Neural cell (in vitro differentiated cells): Measurements from ENCODE around the gene FCHSD2. TPM values are rescaled to one million over a fixed set of nuclear protein-coding genes. Genes with fewer than 3 reads are reported as not detected.

Experiments
- H2AFZ ChIP-seq: fragments of 200-600, 300-800 bp; sonication (generic), shearing (Covaris generic); 2 replicates; pipeline ENCODE4 v1.6.0; 2014; ENCODE audit warnings: low read depth, mild to moderate bottlenecking, antibody characterized with exemption, low read length, moderate library complexity
- H3F3A ChIP-seq: fragments of 200-600 bp; shearing (Covaris generic); 2 replicates; pipeline ENCODE4 v1.6.1; 2016; ENCODE audit warnings: mild to moderate bottlenecking, moderate library complexity, mixed read lengths, antibody characterized with exemption, low read length; ENCODE audit not compliant: insufficient read depth, poor library complexity, severe bottlenecking
- H3K27ac ChIP-seq: fragments of 200-600, 300-800 bp; sonication (generic), shearing (Covaris generic); 2 replicates; pipeline ENCODE4 v1.5.1; 2014; ENCODE audit warnings: mild to moderate bottlenecking, low read length, moderate library complexity
- H3K27me3 ChIP-seq: fragments of 300-800, 200-600 bp; sonication (generic), shearing (Covaris generic); 2 replicates; pipeline ENCODE4 v1.6.0; 2014; ENCODE audit warnings: mild to moderate bottlenecking, low read depth, low read length, moderate library complexity; ENCODE audit not compliant: insufficient read depth
- H3K36me3 ChIP-seq: fragments of 300-800, 200-600 bp; sonication (generic), shearing (Covaris generic); 2 replicates; pipeline ENCODE4 v1.5.1; 2014; ENCODE audit warnings: mild to moderate bottlenecking, antibody characterized with exemption, low read length, moderate library complexity; ENCODE audit not compliant: insufficient read depth
- H3K4me2 ChIP-seq: fragments of 300-800, 200-600 bp; sonication (generic), shearing (Covaris generic); 2 replicates; pipeline ENCODE4 v1.6.0; 2014; ENCODE audit warnings: mild to moderate bottlenecking, low read length
- H3K4me3 ChIP-seq: fragments of 300-800, 200-600 bp; sonication (generic), shearing (Covaris generic); 2 replicates; pipeline ENCODE4 v1.5.1; 2014; ENCODE audit warnings: mild to moderate bottlenecking, low read length, moderate library complexity
- H3K79me2 ChIP-seq: fragments of 200-600 bp; shearing (Covaris generic); replicated peaks from 2 replicates; pipeline ENCODE4 v1.6.0; 2014; ENCODE audit warnings: mild to moderate bottlenecking, low read length, moderate library complexity; ENCODE audit not compliant: insufficient read depth
- H3K9ac ChIP-seq: fragments of 300-800, 200-600 bp; sonication (generic), shearing (Covaris generic); 2 replicates; pipeline ENCODE4 v1.6.1; 2016; ENCODE audit warnings: mild to moderate bottlenecking, low read length, mixed read lengths
- H3K9me2 ChIP-seq: fragments of 200-600 bp; shearing (Covaris generic); 2 replicates; pipeline ENCODE4 v1.6.1; 2016; ENCODE audit warnings: mild to moderate bottlenecking, low read length, mixed read lengths; ENCODE audit not compliant: insufficient read depth
- H3K9me3 ChIP-seq: fragments of 200-600, 300-800 bp; sonication (generic), shearing (Covaris generic); 2 replicates; pipeline ENCODE4 v1.6.1; 2016; ENCODE audit warnings: mild to moderate bottlenecking, mixed run types, low read length, moderate library complexity, mixed read lengths
- H4K20me1 ChIP-seq: fragments of 200-600 bp; shearing (Covaris generic); 2 replicates; pipeline ENCODE4 v1.6.1; 2016; ENCODE audit warnings: mild to moderate bottlenecking, mixed run types; ENCODE audit not compliant: insufficient read depth
- CTCF ChIP-seq: fragments of 450-650 bp; IDR thresholded peaks from 2 replicates; pipeline ENCODE4 v1.5.1; 2014; ENCODE audit warnings: antibody characterized with exemption, mild to moderate bottlenecking, moderate library complexity; ENCODE audit not compliant: poor library complexity, severe bottlenecking
- EP300 ChIP-seq: fragments of 450-650 bp; conservative IDR thresholded peaks from 2 replicates; pipeline ENCODE4 v1.6.1; 2014; ENCODE audit warnings: antibody characterized with exemption, mild to moderate bottlenecking, moderate library complexity; ENCODE audit not compliant: poor library complexity, severe bottlenecking
- EZH2 ChIP-seq: fragments of 200-600, 300-800 bp; shearing (Covaris generic), sonication (generic); IDR thresholded peaks from 2 replicates; pipeline ENCODE4 v1.6.1; 2014; ENCODE audit warnings: antibody characterized with exemption, low read length, borderline replicate concordance, mild to moderate bottlenecking; ENCODE audit not compliant: insufficient read depth, poor library complexity, severe bottlenecking
- MXI1 ChIP-seq: fragments of 450-650 bp; conservative IDR thresholded peaks from 2 replicates; pipeline ENCODE4 v1.6.1; 2014; ENCODE audit warnings: antibody characterized with exemption, mild to moderate bottlenecking; ENCODE audit not compliant: poor library complexity, severe bottlenecking
- POLR2AphosphoS5 ChIP-seq: IDR thresholded peaks from 2 replicates; pipeline ENCODE4 v1.6.1; 2012
- RAD21 ChIP-seq: fragments of 450-650 bp; conservative IDR thresholded peaks from 2 replicates; pipeline ENCODE4 v1.6.1; 2014; ENCODE audit warnings: antibody characterized with exemption, mild to moderate bottlenecking, moderate library complexity
- REST ChIP-seq: IDR thresholded peaks from 2 replicates; pipeline ENCODE4 v1.6.1; 2012; ENCODE audit warnings: borderline replicate concordance
- SMC3 ChIP-seq: fragments of 450-650 bp; conservative IDR thresholded peaks from 2 replicates; pipeline ENCODE4 v1.6.1; 2014; ENCODE audit warnings: antibody characterized with exemption, mild to moderate bottlenecking, moderate library complexity; ENCODE audit not compliant: poor library complexity
- TAF1 ChIP-seq: IDR thresholded peaks from 2 replicates; pipeline ENCODE4 v1.6.1; 2012; ENCODE audit warnings: low read depth
- polyA plus RNA-seq: library from polyadenylated mRNA; depleted of rRNA; stranded (reverse); fragments of >200 nt; gene quantifications from 2 replicates; pipeline ENCODE4 v1.2.3, GENCODE V29; 2014

The FCHSD2 gene
- polyA plus RNA-seq, 1 donor from 2014 or later, result 40.8 TPM

- H3K27ac ChIP-seq, result no peak overlapping the region
- no peaks in the 10 kb centered on the region for H3K36me3 ChIP-seq
- H3K79me2 ChIP-seq, result no peaks in the 10 kb centered on the region
- no peaks in the 10 kb centered on the region for H3F3A ChIP-seq
- TF ChIP-seq EP300 (no peak), RAD21 (no peak), MXI1 (no peak), SMC3 (no peak), REST (no peak), POLR2AphosphoS5 (no peak), CTCF (no peak), EZH2 (no peak), TAF1 (no peak)
- no peaks in the 10 kb centered on the region for H3K27me3 ChIP-seq
- no peaks in the 10 kb centered on the region for H3K9me2 ChIP-seq
- H3K4me2 ChIP-seq, result no peak overlapping the region
- H3K9me3 ChIP-seq, result no peaks in the 10 kb centered on the region
- H2AFZ ChIP-seq, result no peak overlapping the region
- H3K4me3 ChIP-seq, result no peak overlapping the region
- H3K9ac ChIP-seq, result no peak overlapping the region
- H4K20me1 ChIP-seq, result no peaks in the 10 kb centered on the region
Observed at GRCh38 chr11:73117071-73117470, 25.0 kb downstream of the FCHSD2 start.

GRCh38 chr11:73116636-73117035, 25.5 kb downstream of the FCHSD2 start:
- no peaks in the 10 kb centered on the region for H3K79me2 ChIP-seq

More at GRCh38 chr11:73116636-73117035, 25.5 kb downstream of the FCHSD2 start:
- no peak overlapping the region for H3K9ac ChIP-seq
- TF ChIP-seq MXI1, result no peak
- no peak for TF ChIP-seq RAD21
- TF ChIP-seq EZH2, result no peak
- no peak for TF ChIP-seq CTCF
- TF ChIP-seq TAF1, result no peak
- no peak for TF ChIP-seq EP300
- TF ChIP-seq POLR2AphosphoS5, result no peak
- TF ChIP-seq SMC3, result no peak
- no peak for TF ChIP-seq REST
- no peaks in the 10 kb centered on the region for H3K27me3 ChIP-seq
- no peaks in the 10 kb centered on the region for H4K20me1 ChIP-seq
- no peaks in the 10 kb centered on the region for H3K36me3 ChIP-seq
- H3K4me3 ChIP-seq, result no peak overlapping the region
- no peaks in the 10 kb centered on the region for H3K9me3 ChIP-seq
- H2AFZ ChIP-seq, result no peak overlapping the region
- no peaks in the 10 kb centered on the region for H3F3A ChIP-seq
- H3K27ac ChIP-seq, result no peak overlapping the region
- no peaks in the 10 kb centered on the region for H3K9me2 ChIP-seq
- no peak overlapping the region for H3K4me2 ChIP-seq
